GM18502 (cell line): ENCODE measurements around the gene C14orf119.

Source experiments
- ATAC-seq: cut with Tn5 transposase; IDR thresholded peaks from one replicate; pipeline ENCODE4 v1.9.1; 2021; ENCODE audit warnings: mild to moderate bottlenecking; ENCODE audit not compliant: unreplicated experiment, poor library complexity

C14orf119 gene

DNA sequence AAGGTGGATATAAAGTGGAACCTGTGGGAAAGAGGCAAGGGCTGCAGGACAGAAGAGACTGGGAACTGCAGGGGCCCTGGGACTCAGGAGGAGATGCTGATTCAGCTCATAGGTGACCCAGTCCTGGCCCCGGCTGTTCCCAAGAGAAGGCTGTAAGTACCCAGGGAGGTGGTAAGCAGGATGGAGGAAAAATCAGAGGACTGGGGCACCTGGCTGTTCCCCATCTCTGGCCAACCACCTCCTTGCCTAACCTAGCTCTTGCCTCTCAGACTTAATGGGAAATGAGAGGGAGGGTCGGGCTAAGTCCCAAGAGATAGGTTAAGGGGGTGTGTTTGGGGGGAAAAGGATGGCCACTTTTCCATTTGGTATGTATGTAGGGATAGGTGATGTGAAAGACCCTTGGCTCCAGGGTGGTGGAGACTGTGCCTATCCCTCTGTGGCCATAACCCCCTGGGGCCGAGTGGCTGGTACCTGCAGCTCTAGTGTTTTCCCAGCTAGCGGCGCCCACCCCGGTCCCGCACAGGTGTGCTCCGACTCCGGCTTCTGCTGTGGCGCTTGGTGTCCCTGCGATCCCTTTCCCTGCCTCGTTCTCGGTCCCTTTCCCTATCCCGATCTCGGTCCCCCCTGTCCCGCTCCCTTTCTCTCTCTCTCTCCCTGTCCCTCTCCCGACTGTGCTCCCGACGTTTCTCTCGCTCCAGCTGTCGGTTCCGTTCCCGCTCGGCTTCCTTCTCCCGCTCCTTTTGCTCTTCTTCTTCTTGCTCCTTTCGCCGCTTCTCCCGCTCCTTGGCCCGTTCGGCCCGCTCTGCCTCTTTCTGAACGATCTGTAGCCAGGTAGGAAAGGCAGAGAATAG lies 36.4 kb upstream of the C14orf119 start:
- no peak for ATAC-seq

DNA sequence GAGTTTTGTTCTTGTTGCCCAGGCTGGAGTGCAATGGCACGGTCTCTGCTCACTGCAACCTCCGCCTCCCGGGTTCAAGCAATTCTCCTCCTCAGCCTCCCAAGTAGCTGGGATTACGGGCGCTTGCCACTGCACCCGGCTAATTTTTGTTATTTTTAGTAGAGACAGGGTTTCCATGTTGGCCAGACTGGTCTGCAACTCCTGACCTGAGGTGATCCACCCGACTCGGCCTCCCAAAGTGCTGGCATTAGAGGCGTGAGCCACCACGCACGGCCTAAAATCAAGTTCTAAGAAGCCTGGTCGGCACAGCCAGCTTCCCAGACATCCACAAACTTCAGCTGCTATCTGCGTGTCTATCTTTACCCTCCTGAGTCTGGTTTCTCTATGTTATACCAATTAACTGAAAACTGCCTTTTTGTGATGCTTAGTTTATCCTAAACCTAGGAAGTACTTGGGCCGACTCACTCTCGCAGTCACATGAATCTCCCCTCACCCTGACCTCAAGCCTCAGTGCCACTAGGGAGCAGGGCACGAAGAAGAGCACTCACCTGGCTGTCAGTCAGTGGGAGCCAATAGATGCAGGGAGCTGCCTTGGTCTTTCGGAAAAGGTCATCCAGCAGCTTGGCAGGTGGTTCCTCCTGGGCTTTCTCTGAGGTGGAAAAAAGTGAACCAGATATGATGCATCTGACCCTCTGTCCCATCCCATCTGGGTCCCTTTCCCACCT lies 34.6 kb upstream of the C14orf119 start:
- ATAC-seq, result no peak

DNA sequence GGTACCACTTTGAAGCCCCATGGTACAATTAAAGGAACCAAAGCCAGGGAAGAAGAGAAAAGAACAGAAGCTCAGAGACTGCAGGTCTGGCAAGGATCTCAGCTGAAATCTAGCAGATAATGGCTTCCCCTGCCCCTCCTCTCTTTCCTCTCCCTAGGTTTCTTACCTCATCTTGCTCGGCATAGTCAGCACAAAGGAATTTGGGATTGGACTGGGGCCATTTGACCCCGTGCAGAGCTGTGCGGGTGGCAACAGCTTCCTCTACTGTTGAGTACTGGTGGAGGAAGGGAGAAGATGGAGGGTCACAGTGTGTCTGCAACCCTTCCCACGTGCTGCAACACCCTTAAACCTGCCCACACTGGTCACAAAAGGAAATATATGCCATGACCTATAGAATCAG lies 33.3 kb upstream of the C14orf119 start:
- ATAC-seq, result no peak

DNA sequence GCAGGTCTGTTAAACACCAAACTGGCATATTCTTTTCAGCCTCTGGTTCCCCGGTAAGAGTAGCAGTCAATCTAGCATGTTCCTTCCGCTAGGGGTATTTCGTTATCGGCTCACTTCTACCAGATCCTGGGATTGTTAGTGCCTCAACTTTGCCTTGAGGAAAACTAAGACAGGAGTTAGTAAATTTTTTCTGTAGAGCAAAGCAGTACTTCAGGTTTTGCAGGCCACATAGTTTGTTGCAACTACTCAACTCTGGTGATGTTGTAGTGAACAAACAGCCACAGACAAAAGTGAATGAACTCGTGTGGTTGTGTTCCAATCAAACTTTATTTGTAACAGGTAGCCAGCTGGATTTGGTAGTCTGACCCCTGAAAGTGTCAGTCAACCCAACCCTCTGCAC lies 31.7 kb upstream of the C14orf119 start:
- no peak for ATAC-seq

DNA sequence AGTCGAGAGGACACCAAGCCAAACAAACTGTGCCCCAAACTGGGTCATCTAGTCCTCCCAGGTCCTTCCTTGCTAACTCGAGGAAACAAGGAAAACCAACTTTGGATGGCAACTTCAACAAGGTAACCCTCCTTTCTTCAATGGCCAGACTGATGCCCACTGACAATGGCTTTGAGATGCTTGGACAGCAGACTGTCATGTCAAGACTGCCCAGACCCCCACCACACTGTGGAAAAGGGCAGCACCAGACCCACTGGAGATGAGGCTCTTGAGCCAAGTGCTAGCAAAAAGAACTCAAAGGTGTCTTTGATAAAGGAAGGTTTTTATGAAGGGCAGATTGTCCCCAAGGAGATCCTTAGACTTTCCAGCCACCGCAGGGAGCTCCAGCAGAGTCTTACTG lies 28.9 kb upstream of the C14orf119 start:
- no peak for ATAC-seq

DNA sequence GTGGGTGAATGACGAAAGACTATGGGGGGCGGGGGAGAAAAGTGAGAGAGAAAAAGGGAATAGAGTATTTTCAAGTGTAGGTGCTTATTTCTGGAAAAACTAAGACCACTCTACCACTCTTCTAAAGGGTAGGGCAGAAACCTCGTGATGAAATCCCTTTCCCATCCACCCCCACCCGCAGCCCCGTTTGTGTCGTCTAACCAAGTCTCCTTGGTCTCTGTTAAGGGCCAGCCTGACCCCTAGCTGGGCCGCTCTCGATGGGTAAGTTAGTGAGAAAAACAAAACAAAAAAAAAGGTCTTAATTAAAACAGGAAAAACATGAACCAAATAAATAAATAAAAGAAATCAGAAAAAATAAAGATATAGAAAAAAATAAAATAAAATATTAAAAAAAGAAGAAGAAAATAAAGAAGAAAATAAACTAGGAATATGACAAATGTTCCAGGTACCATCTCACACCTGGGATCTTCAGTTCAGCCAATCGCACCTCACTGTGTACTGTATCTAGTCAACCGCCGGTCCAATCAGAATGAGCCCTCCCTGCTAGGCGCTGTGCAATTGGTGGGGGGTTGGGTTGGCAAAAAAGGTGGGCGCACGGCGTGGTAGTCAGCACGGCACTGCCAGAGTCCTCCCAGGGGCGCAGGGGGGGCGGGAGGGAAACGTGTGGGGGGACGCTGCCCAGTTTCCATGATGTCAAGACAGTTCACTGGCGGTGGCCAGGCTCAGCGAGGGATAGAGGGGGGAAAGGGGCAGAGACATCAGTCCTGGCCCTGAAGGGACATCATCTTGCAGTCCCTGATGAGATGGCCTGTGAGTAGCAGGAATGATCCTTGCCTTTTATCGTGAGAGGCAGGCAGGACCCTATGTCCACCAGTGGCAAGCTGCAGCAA lies 28.2 kb upstream of the C14orf119 start:
- ATAC-seq, result no peak

DNA sequence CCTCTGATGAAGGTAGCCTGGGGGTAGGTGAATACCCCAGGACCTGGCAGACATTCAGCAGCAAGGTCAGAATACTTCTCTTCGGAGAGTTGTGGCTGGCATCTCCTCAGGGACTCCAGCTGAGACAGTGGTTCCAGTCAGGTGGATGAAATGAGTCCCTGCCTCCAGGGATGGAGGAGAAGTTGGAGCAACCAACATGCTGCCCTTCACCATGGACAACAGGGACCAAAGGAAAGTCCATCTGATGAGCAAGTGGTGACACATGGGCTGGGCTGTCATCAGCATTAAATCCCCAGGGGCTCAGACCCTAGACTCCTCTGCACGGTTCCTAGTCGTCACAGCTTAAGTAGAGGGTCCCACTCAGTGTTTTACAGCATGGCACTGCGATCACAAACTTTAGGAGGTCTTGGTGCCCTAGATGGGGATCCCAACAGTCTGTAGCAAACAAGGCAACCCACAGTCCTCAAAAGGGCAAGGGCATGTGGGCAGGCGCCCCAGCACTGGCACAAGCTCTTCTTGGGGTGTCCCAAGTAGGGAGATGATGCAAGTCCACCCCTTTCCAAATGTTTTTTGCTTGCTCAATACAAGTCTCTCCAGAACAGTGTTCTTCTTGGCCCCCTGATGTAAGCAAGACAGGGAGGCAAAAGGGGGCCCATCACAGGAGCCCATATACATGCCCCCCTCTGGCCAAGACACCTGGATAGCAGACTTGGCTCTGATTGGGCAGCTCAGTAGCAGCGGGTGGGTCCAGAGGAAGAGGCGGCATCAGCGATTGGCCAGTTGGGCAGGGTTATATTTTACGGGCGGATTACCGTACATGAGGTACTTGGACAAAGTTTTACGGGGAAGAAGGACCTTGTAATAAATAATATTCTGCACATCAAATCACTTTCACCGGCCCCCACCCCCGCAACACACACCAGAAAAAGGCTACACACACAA lies 27.2 kb upstream of the C14orf119 start:
- ATAC-seq, result no peak

DNA sequence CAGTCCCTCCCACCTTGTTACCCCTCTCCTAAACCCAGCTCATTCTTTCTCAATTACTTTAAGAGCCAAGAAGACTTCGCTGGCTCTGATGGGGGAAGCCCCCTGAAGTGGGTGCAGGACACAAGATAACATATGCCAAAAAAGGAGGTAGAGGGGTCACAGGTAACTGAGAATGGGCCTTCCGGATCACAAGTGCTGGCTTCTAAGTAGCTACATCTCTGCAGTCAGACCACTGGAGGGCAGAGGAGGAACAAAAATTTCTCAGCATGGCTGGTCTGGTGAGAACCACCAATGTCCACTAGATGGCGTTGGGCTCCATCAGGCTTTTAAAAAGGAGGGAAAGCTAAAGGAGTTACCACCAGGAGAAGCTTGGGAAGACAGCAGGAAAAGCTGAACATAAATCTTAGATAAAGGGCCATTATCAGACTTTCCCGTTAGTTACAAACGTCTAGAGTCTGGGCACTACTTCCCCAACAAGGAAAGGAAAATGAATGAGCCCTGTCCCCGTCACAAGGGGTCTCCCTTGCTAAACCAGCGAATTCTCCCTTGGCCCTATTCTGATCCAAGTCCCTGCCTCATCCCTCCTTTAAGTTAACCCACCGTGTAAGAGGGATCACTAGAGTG lies 26.4 kb upstream of the C14orf119 start:
- ATAC-seq, result peak; percentile 72

DNA sequence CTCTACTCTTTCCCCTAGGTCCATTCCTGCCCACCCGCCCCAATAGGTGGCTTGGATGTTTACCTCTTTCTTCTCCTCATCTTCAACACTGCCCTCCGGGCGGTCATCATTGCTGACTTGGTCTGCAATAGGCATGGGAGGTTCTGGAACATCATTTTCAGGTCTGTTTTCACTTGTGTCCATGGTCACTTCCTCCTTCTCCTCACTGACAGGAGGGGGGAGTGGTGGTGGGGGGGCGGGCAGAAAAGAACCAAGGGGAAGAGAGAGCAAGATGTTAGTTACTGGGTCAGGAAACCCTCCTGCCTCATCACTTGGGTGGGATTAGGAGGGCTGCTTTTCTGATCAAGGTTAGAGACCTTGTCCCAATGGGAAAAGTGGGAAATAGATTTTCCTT lies 25.9 kb upstream of the C14orf119 start:
- no peak for ATAC-seq

DNA sequence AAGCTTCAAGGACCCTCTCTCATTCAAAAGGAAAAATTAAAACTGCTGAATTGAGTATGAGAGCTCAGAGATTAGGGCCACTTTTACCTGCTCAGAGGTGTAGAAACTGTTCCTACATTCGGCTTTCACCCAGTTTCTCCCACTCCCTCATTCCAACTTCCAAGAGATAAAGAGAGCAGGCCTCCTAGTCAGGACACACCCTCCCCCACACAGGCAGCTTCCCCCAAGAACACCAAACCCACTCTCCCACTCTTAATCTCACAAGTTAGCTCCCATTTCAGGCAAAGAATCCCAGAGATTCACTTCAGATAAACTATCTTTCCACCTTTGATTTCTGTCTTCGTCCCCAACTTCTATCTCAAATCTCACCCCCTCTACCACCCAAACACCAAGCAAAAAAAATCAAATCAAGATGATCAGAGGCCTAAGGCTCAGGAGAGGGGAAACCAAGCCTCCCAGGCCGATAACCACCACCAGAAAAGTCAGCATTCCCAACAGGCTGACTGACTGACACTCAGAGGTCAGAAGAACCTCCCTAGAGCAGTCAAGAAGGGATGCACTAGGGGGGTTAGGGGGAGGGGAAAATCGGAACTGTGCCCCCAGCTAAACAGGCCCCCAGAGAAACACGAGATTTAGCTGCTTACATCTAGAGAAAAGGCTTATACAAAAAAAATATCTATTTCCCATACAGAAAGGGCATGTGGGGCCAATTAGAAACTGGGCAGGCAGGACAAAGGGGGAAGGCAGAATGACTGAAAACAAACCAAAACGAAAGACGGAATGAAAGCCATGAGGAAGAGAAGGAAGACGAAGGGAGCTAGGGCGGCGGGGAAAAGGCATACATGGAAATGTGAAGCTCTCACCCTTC lies 24.8 kb upstream of the C14orf119 start:
- no peak for ATAC-seq

DNA sequence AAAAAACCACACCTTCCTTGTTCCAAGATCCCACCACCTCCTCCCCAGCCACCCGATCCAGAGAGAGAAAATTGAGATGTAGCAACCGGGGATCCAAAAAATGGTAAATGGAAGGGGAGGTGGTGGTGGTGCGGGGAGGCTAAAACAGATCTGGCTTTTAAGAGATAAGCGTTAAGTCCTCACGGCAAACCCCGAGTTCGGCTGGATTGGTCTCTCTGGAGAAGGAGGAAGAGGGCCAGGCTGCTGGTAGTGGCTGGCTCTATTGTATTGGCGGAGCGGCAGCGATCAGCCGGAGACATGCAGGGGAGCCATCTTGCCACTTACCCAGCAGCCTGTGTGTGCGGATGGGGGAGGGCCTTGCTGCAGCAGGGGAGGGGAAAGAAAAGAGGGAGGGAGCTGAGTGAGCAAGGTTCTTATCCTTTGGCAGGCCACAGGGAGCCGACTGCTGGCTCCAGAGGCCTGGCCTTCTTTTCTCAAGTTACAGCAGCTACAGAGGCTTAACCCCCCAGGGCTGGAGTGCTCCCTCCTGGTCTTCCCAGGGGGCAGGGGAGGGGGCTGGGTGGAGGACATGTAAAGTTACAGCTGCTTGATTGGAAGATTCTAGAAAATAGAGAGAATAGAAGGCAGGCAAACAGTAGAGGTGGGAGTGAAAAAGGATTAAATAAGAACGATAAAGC lies 23.9 kb upstream of the C14orf119 start:
- ATAC-seq, result peak; percentile 91

DNA sequence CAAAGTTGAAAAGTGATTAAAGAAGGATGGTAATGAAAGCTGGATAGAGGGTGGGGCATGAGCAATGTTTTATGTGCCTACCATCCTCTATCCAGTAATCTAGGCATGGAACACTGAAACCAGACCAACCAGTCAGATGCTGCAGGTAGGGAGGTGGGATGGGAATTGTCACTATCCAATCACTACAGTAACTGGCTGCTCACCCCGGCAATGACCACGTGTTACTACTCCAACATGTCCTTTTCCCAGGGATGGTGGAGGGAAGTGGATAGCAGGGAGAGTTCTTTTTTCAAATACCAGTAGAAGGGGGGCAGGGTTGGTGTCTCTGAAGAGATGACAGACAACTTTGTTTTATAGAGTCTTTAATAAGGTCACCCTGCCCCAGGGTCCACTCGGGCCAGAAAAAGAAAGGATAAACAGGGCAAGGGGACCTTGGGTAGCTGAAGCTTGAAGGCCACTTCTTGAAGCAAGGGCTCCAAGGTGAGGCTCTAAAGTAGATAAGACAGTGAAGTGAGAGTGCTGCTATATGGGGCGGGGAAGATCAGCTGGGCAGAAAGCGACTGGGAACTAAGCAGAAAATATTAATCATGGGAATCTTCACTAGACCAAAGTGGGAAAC lies 23.3 kb upstream of the C14orf119 start:
- ATAC-seq, result no peak

DNA sequence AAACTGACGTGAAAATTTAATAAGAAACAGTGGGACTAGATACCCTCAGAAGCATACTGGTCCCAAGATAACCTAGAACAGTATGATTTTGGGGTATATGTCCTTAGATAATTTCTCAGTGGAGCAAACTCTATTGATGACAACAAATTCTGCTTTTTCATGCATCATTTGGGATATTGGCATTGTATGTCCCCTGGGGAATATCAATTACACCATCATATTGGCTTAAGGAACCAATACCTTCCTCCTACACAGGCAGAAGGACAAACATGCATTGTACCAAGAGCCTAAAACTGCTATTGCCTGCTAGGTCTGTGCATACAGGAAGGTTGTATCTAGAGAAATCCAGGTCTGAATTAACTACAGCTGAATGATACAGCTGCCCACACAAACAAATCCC lies 20.4 kb upstream of the C14orf119 start:
- no peak for ATAC-seq

DNA sequence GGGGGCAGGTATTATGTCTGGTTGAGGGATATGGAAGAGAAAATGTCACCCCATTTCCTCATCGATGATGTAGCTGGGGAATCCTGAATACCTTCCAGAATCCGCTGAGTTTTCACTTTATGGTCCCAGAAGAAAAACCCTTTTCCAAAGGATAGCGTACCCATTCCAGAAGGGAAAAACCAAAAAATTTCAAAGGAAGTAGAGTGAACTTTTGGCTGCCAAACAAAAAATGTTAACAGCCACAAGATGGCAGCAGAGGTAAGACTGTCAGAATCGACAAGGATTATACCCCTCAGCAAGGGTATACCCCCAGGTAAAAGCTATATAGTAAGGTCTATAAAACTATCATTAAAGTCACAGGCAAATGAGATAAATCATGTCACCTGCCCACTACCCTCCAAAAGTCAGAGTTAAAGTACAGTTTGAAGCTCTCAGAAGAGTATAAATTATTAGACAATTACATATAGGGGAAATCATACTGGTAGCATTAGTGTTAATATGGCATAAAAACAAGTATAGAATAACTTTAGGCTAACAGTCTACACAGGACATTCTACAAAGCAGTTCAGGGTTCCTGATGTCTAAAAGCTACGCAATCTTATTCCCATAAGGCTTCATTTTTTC lies 18.4 kb upstream of the C14orf119 start:
- ATAC-seq, result no peak

DNA sequence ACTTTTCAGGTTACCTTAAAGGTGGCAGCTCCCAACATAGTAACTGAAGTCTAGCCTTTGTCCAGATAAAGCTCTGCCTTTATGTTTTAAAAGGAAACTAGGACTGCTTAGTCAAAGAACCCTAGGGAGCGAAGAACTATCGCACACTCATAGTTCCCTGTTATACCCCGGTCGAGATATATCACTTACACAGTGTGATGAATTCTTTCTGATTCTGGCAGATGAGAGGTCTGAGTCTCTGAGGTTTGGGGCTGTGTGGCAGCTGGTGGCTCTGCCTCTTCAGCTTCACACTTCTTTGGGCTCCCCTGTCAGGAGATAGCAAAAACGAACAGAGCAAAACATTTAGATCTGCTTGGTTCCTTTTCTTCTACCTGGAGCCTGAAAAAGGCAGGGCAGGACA lies 17.3 kb upstream of the C14orf119 start:
- no peak for ATAC-seq

DNA sequence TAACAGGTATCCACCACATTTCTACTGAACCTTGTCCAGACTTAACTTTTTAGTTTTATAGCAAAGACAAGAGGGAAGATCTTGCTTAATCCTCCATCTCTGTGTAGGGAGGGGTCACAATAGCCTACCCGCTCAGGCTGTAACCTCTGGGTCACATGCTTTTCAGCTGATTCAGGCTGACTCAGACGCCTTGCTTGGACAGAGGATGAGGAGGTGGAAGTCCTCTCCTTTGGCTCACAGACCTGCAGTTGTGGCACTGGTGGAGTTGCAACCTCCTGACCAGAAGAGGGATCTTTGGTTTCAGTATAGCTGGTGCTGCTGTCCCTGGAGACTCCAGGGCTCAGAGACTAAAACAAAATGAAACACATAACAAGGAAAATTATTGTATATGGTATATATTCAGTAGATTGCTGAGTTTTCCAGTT lies 16.6 kb upstream of the C14orf119 start:
- ATAC-seq, result no peak

DNA sequence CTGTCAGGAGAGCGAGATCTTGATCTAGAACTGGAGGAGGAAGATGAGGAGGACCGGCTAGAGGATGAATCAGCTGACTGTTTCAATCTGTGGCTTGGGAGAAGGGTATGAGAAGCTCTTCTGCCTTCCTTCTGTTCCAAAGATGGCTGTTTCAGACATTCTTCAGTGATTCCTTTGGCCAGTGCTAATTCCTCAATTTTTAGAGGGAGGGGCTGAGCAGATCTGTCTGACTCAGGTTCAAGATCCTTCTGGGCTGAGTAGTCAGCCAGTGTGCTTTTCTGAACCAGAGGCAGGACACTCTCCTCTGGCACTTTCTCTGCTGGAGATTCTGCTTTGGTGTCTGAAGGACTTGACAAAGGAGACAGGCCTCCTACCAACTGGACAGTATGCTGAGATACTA lies 15.6 kb upstream of the C14orf119 start:
- ATAC-seq, result no peak
